A204.1 (cell line): Measurements from ENCODE around the gene EEFSEC.

ENCODE experiments used
- FAIRE-seq: peaks from 2 replicates; lab custom pipeline; 2012; peaks lifted over from hg19 to GRCh38; lab: Jason Lieb, UNC

The EEFSEC gene

GRCh38 chr3:128242818-128243601 lies 89.7 kb downstream of the EEFSEC start:
- FAIRE-seq: no peak

DNA sequence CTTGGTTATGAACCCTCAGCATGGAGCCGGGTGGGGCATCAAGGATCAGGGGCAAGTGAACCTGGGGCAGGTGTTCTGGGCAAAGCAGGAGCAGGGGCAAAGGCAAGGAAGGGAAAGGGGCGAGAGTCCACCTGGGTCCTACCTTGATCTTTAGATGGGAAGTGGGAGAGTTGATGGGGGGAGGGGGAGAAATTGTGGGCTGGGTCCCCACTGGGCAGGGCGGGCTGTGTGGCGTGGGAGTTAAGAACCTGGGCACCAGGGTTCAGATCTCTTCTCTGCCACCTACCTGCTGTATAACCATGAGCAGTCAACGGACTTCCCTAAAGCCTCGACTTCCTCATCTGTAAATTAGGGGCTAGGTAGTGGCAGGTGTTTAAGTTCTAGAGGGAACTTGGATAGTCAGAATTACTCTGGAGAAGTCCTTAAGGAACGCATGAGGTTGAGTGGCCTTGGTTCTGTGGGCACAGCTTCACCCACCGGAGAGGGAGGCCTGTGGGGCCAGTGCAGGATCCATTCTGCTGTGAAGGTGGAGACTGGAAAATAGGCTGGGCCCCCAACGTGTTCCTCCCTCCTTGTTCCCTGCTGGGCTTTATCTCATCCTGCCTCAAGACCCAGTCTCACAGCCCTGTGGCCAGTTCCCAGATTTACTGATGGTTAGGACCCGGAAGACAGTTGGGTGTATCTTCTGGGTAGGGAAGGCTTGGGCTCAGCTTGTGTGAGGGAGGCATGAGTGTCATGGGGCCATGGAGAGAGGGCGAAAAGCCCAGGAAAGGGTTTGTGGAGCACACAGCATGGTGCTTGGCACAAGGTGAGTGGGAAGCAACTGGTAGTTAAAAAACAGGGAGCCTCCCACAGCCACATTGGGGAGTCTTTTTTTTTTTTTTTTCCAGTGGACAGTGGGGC lies 90.6 kb downstream of the EEFSEC start:
- FAIRE-seq: no peak

DNA sequence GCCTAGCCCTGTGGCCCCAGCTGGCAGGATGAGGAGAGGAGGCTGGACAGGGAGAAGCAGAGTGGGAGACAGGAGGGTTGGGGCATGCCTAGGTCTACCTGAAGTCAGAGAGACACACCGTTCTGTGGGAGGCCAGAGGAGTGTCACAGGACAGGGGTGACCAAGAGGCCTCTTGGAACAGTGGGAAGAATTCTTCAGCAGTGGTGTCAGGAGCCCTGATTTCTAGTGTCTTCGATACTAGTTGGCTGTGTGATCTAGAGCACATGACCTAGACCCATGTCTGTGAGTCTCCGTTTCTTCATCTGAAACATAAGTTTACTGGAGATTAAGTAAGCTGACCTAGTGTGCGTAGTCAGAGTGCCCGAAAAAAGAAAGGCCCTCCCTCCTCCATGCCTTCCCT lies 92.2 kb downstream of the EEFSEC start:
- FAIRE-seq: no peak

DNA sequence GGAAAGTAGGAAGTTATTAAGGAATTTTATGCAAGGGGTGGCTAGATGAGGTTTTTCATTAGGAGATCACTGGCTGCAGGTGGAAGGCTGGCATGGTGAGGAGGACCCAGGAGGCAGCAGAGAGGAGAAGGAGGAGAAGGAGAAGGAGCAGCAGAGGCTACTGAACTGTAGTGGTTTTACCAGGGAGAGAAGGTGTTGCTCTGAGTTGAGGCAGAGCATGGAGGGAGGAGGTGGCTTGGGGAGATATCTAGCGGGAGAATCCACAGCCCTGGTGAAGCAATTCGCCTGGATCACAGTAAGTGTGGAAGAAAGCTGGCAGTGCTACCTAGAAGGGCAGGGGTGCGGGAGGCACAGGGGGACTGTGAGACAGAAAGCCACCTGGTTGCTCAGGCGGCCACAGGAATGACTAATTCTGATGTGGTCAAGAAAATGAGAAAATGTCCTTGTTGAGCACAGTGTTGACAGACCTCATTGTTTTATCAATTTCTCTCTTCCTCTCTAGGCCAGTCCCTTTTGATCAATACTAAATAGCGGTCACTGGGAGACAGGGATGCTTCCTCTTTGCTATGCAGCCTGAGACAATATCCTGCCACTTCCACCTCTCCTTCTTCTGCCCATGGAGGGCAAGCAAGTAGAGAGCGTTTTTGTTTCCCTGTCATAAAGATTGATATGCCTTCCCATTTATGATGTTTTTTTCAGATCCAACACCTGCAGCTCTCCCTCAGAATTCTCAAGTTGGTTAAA lies 94.6 kb downstream of the EEFSEC start:
- FAIRE-seq: no peak

GRCh38 chr3:128252083-128252482 lies 98.8 kb downstream of the EEFSEC start:
- no peak for FAIRE-seq

- FAIRE-seq: no peak
Measured at GRCh38 chr3:128253150-128253549, 99.9 kb downstream of the EEFSEC start.

GRCh38 chr3:128254066-128254590 lies 100.8 kb downstream of the EEFSEC start:
- FAIRE-seq: no peak

- FAIRE-seq: no peak
Measured at GRCh38 chr3:128254967-128255366, 101.7 kb downstream of the EEFSEC start.

DNA sequence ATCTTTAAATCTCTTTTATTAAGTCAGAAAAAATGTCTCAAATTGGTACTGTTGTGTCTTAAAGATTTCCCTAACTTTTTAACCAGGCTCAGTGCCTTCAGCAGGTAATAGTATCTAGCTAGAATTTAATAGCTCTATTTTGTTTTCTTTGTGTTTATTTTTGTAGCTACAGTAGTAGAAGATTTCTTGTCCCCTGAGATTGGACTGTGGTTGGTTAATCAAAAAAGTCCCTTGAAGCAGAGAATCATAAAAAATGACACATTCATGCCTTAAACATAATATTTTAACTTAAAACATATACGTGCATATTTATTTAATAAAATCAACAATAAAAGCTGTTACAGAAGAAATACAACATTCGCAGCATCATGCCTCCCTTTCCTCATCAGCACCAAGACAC lies 102.8 kb downstream of the EEFSEC start:
- no peak for FAIRE-seq

- no peak for FAIRE-seq
Measured at GRCh38 chr3:128257632-128258031, 104.4 kb downstream of the EEFSEC start.

GRCh38 chr3:128260275-128260674 lies 107.0 kb downstream of the EEFSEC start:
- no peak for FAIRE-seq

GRCh38 chr3:128262457-128262856 lies 109.2 kb downstream of the EEFSEC start:
- no peak for FAIRE-seq

DNA sequence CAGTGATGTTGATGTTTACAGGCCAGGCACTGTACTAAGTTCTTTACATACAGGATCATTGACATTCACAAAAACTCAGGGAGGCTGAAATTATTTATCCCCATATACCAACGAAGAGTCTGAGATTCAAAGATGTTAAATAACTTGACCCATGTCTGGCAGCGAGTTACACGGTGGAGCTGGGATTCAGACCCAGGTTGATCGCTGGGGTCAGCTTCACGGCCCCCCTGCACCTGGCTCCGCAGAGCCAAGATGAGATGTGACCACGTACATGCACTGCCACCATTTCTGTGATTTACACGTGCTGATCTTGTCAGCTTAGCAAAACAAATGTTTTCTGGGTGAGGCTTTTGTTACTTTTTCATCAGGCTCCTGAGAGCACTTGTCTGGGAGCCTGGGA lies 109.8 kb downstream of the EEFSEC start:
- no peak for FAIRE-seq

DNA sequence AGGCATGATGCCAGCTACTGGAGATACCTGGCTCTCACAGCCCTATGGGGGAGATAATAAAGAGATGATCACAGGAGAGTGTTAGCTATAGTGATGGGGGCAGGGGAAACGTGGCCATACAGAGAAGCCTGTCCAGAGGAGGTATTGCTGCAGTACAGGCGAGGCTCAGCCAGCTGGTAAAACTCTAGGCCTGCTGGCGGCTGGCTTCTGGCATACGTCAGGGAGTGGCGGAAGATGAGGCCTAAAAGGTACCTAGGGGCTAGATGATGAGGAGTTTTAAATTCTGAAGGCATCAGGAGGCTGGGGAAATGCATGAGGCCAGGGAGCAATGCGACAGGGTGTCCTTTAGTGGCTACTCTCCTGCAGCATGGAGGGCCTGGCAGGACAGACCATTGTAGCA lies 110.7 kb downstream of the EEFSEC start:
- no peak for FAIRE-seq

DNA sequence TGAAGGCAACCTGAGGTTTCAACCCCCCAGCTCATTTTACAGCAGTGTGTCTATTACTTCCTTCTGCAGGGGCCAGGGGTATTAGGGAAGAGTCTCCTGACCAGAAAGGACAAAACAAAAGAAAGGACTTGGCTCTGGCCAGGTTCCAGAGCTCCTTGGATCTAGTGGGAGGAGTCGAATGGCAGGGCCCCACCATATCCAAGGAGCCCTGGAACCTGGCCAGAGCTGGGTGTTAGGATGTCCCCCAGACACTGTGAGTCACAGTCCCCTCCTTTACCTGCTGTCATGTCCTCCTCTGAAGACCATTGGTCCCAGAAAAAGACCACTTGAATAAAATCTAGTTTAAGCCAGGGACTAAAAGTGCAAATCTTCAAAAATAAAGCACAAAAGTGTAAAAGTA lies 113.2 kb downstream of the EEFSEC start:
- FAIRE-seq: no peak

GRCh38 chr3:128267541-128267940 lies 114.3 kb downstream of the EEFSEC start:
- no peak for FAIRE-seq

GRCh38 chr3:128269006-128269775 lies 115.9 kb downstream of the EEFSEC start:
- FAIRE-seq: no peak

DNA sequence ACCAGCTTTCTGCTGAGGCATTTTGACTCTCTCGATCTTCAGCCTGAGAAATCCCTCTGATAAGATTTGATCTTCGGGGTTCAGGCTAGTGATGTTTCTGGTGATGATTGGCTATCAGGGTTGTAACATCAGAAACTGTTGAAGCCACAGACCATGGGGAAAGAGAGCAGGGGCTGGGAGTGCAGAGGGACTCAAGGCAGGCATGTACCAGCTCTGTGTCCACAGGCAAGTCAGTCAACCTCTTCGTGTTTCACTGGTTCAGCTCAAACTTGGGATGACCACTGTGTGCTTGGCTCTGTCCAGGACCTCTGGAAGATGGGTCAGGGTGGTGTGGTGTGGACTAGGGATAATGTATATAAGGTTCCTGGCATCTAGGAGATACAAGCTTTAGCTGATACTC lies 116.5 kb downstream of the EEFSEC start:
- no peak for FAIRE-seq

- FAIRE-seq: no peak
Measured at GRCh38 chr3:128270559-128271492, 117.5 kb downstream of the EEFSEC start.

- FAIRE-seq: no peak
Measured at GRCh38 chr3:128271536-128272332, 118.5 kb downstream of the EEFSEC start.
